Mucosa of gallbladder (tissue), 1 donor: Measurements from ENCODE around the gene PEX12. TPM values are rescaled to one million over a fixed set of nuclear protein-coding genes. Genes with fewer than 3 reads are reported as not detected.
"Not testable (repeated sequence)": the region's sequence is repeated elsewhere in the genome, so short reads cannot be mapped to it uniquely, and the experiment has no call there.

ENCODE experiments used
- DNase-seq: peaks from one replicate; pipeline ENCODE4 v3.0.0-alpha.2; 2020; ENCODE audit warnings: low spot score
- total RNA-seq: library from RNA; stranded (reverse); gene quantifications from one replicate; pipeline ENCODE4 v1.2.1, GENCODE V29; 2021
- donor health status: DM: no; HTN: no; CAD: no.

PEX12 gene
- total RNA-seq, 1 donor from 2014 or later: 7.5 TPM

GRCh38 chr17:35537601-35538141 is 40.7 kb downstream of the PEX12 start, which contains the start of gene SLFN12L:
TSS of gene SLFN12L (minus strand) at chr17:35537678. CDS start at chr17:35522364, 15,314 bp downstream.
- DNase-seq: no peak

GRCh38 chr17:35536664-35537171 is 41.7 kb downstream of the PEX12 start:
- no peak for DNase-seq

GRCh38 chr17:35535406-35535805 is 43.0 kb downstream of the PEX12 start:
- DNase-seq: not testable (repeated sequence)

- DNase-seq: no peak
These were observed 43.7 kb downstream of the PEX12 start for GRCh38 chr17:35534576-35535093.

- no peak for DNase-seq
These were observed 47.2 kb downstream of the PEX12 start for GRCh38 chr17:35531160-35531559.

GRCh38 chr17:35529866-35530265 is 48.5 kb downstream of the PEX12 start:
- no peak for DNase-seq

- DNase-seq: not testable (repeated sequence)
These were observed 49.0 kb downstream of the PEX12 start for GRCh38 chr17:35529326-35529725.

Other genes starting within 250 kb of the PEX12 start
- gene SLFN11, start 204.9 kb downstream of the PEX12 start, total RNA-seq: 12.3 TPM
- 16.0 TPM for gene SLFN12, start 146.1 kb downstream of the PEX12 start, total RNA-seq
- gene SLFN13, start 129.8 kb downstream of the PEX12 start, total RNA-seq: 29.1 TPM
- 3.3 TPM for gene SLFN12L, start 40.9 kb downstream of the PEX12 start, total RNA-seq
- not detected for gene SLFN14, start 17.8 kb downstream of the PEX12 start, total RNA-seq
- gene AP2B1, start 8.8 kb upstream of the PEX12 start, total RNA-seq: 162 TPM
- 7.9 TPM for gene RASL10B, start 153.1 kb upstream of the PEX12 start, total RNA-seq
- gene GAS2L2, start 174.7 kb upstream of the PEX12 start, total RNA-seq: not detected
- gene C17orf50, start 182.3 kb upstream of the PEX12 start, total RNA-seq: not detected
- 32.8 TPM for gene MMP28, start 217.1 kb upstream of the PEX12 start, total RNA-seq
- 130 TPM for gene TAF15, start 230.9 kb upstream of the PEX12 start, total RNA-seq